Endodermal cell (in vitro differentiated cells): ENCODE results near the gene KBTBD4. TPM values are rescaled to one million over a fixed set of nuclear protein-coding genes. Genes with fewer than 3 reads are reported as not detected.

ENCODE experiments used
- DNase-seq: peaks from one replicate; pipeline ENCODE4 v3.0.0-alpha.2; 2017
- H3K27ac ChIP-seq: 2 replicates; pipeline ENCODE4 v1.5.1; 2013; ENCODE audit warnings: mild to moderate bottlenecking, low read depth, low read length, moderate library complexity
- H3K27me3 ChIP-seq: 2 replicates; pipeline ENCODE4 v1.6.1; 2013; ENCODE audit warnings: mild to moderate bottlenecking, low read length, moderate library complexity; ENCODE audit not compliant: insufficient read depth, control insufficient read depth, poor library complexity, severe bottlenecking
- H3K36me3 ChIP-seq: 2 replicates; pipeline ENCODE4 v1.7.0; 2013; ENCODE audit warnings: mild to moderate bottlenecking, low read length, moderate library complexity; ENCODE audit not compliant: control insufficient read depth, insufficient read depth
- H3K4me1 ChIP-seq: one replicate; pipeline ENCODE4 v1.7.0; 2013; ENCODE audit warnings: low read length; ENCODE audit not compliant: control insufficient read depth, insufficient read depth
- H3K4me3 ChIP-seq: 2 replicates; pipeline ENCODE4 v1.5.1; 2013; ENCODE audit warnings: mild to moderate bottlenecking, low read length, moderate library complexity
- H3K9ac ChIP-seq: 2 replicates; pipeline ENCODE4 v1.6.1; 2013; ENCODE audit warnings: mild to moderate bottlenecking, low read length, moderate library complexity; ENCODE audit not compliant: poor library complexity, severe bottlenecking; ENCODE audit errors: extremely low read depth
- H3K9me3 ChIP-seq: 2 replicates; pipeline ENCODE4 v1.6.1; 2013; ENCODE audit warnings: mild to moderate bottlenecking, low read length, moderate library complexity; ENCODE audit not compliant: control insufficient read depth
- H3K27ac Mint-ChIP-seq: 2 replicates; pipeline ENCODE4 v1.8.0; 2020; ENCODE audit warnings: mixed read lengths
- H3K27me3 Mint-ChIP-seq: 2 replicates; pipeline ENCODE4 v1.8.0; 2021; ENCODE audit warnings: mild to moderate bottlenecking, mixed read lengths; ENCODE audit not compliant: insufficient read depth
- H3K36me3 Mint-ChIP-seq: 2 replicates; pipeline ENCODE4 v1.8.0; 2020; ENCODE audit warnings: low read depth, mixed read lengths
- H3K4me1 Mint-ChIP-seq: 2 replicates; pipeline ENCODE4 v1.8.0; 2020; ENCODE audit warnings: mixed read lengths
- H3K4me3 Mint-ChIP-seq: 2 replicates; pipeline ENCODE4 v1.8.0; 2020; ENCODE audit warnings: mild to moderate bottlenecking, moderate library complexity, mixed read lengths
- H3K9me3 Mint-ChIP-seq: 2 replicates; pipeline ENCODE4 v1.8.0; 2020; ENCODE audit warnings: mild to moderate bottlenecking, mixed read lengths
- CTCF ChIP-seq: fragments of 200-600 bp; sonication (generic); conservative IDR thresholded peaks from 2 replicates; pipeline ENCODE4 v1.5.0; 2021; ENCODE audit warnings: antibody characterized with exemption, mild to moderate bottlenecking
- WGBS, 2 experiments: methylation state at CpG; one replicate each; pipeline versions ENCODE4 v1.1.5 to v1.1.7; 2013; ENCODE audit warnings: missing lambda C conversion rate in 2 of 2, mixed read lengths in 1 of 2; ENCODE audit not compliant: insufficient coverage in 1 of 2, insufficient read length in 1 of 2; 5-methylcytosine and 5-hydroxymethylcytosine counted together
- total RNA-seq, 2 donors: library from RNA; stranded (reverse); fragmentation: NEBNext Ultra II Directional in 1 of 2; extraction: Animal tissue kit (Norgen Biotek cat#: 25700) in 1 of 2; gene quantifications; 2 replicates in 1 of 2; 3 replicates in 1 of 2; pipeline ENCODE4 v1.2.1, GENCODE V29; 2021

KBTBD4 gene
- total RNA-seq, 2 donors from 2014 or later, result 13.7 to 14.8 TPM

DNA sequence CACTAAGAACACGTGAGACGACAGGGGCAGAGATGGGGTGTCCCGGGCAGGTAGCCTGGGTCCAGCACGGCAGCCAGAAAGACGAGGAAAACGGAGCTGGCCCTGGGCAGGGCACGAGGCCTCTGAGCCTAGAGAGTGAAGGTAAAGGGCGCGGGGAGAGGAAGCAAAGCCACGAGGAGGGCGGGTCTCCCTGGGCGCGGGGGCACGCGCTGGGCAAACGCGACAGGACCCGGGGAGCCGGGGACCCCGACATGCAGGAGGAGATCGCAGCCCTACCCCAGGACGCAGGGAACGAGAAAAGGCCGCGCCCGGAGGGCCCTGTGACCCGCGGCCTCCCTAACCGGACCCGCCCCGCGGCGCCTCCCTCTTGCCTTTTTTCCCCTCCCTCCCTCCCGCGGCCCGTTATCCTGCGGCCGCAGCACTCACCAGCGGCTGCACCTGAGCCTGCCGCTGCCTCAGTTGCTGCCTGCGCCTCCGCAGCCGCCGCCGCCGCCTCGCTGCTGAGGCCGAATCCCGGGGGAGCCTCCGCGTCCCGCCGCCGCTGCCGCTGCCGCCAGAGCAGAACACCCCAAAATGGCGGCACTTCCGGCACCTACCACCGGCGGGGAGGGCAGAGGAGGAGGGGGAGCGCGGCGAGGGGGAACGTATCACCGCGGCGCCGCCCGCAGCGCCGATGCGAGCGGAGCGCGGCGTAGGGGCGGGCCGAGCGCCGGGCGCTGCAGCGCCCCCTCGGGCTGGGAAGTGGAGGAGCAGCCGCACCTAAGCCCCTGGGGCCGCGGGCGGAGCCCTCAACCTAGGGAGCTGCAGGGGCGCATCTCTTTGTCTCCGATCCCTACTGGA is 26.0 kb downstream of the KBTBD4 start, which contains the start of gene CELF1:
TSS of gene CELF1 (minus strand) at position 567 of the 840 bp plus-strand sequence. CDS start 53,609 bp downstream, outside the sequence.
- no peaks in the 10 kb centered on the region for H3K9me3 ChIP-seq
- peak within 1 kb of the TSS; percentile 88 for H3K4me3 ChIP-seq
- H3K4me1 ChIP-seq, result no peaks in the 10 kb centered on the region
- H3K9me3 Mint-ChIP-seq, result no peaks in the 10 kb centered on the region
- H3K27me3 ChIP-seq, result no peaks in the 10 kb centered on the region
- peaks cover 33% of the 10 kb centered on the region for H3K36me3 ChIP-seq
- peak within 1 kb of the TSS; percentile 98 for H3K27ac Mint-ChIP-seq
- peak within 1 kb of the TSS; percentile 94 for H3K9ac ChIP-seq
- H3K4me1 Mint-ChIP-seq, result peaks cover 11% of the 10 kb centered on the region
- H3K4me3 Mint-ChIP-seq, result peak within 1 kb of the TSS; percentile 97
- DNase-seq, result peak; percentile 97
- 0% methylated on average over 28 to 89 of the region's 89 CpGs for WGBS, 2 experiments
- peak within 1 kb of the TSS; percentile 89 for H3K27ac ChIP-seq
- peaks cover 11% of the 10 kb centered on the region for H3K36me3 Mint-ChIP-seq
- TF ChIP-seq CTCF, result peak; percentile 97
- no peaks in the 10 kb centered on the region for H3K27me3 Mint-ChIP-seq

DNA sequence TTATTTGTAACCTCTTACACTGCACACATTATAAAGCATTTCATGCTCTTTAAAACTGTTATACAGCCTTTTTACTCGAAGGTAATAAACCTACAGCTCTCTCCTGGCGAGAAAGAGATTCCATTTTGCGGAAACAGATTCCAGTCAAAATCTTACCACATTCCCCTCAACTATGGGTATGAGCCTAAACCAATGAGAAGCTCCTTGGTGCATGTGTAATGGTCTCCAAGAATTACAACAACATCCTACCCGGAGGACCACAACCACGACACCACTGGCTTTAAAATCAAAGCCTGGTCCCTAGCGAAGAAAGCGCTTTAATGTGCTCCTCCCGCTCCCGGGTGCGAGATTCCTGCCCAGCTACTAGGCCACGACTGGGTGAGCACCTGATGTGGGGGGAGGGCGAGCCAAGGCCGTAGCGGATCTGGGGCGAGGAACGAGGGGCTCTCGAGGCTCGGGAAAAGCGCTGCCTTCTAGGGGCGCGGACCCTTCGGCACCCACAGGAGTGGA is 26.7 kb downstream of the KBTBD4 start:
- H3K4me3 ChIP-seq, result peak overlapping the region; percentile 88
- no peak for TF ChIP-seq CTCF
- Mint-ChIP-seq H3K27ac (peak overlapping the region; percentile 98), H3K27me3 (no peaks in the 10 kb centered on the region), H3K36me3 (peaks cover 11% of the 10 kb centered on the region), H3K4me3 (peak overlapping the region; percentile 97), H3K4me1 (peaks cover 11% of the 10 kb centered on the region), H3K9me3 (no peaks in the 10 kb centered on the region)
- H3K9me3 ChIP-seq, result no peaks in the 10 kb centered on the region
- peak overlapping the region; percentile 65 for H3K27ac ChIP-seq
- peak overlapping the region; percentile 94 for H3K9ac ChIP-seq
- no peaks in the 10 kb centered on the region for H3K4me1 ChIP-seq
- peak; percentile 80 for DNase-seq
- WGBS, 2 experiments, result 0 to 1% methylated on average over 7 to 22 of the region's 22 CpGs
- no peaks in the 10 kb centered on the region for H3K27me3 ChIP-seq
- peaks cover 35% of the 10 kb centered on the region for H3K36me3 ChIP-seq

DNA sequence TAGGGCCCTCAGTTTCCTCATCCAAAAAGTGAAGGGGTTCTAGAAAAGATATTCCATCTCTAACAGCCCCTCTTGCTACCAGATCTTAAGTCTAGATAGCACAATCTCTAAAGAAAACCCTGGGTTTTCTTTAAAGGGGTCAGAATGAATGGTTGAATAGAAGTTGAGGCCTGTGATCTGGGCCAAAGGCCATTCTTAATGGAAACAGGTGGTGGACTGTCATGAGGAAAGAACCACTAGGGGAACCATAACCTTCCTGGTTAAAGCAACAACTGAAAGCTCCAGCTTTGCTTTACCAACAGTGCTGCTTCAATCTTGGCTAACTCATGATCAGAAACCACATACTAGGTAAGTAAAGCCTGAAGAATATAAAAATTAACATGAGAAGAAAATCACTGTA is 27.7 kb downstream of the KBTBD4 start:
- peaks cover 11% of the 10 kb centered on the region for H3K4me1 Mint-ChIP-seq
- H3K4me1 ChIP-seq, result no peaks in the 10 kb centered on the region
- H3K27ac ChIP-seq, result no peak overlapping the region
- no peaks in the 10 kb centered on the region for H3K9me3 Mint-ChIP-seq
- H3K9me3 ChIP-seq, result no peaks in the 10 kb centered on the region
- peaks cover 44% of the 10 kb centered on the region for H3K36me3 ChIP-seq
- no peaks in the 10 kb centered on the region for H3K27me3 Mint-ChIP-seq
- H3K9ac ChIP-seq, result peak overlapping the region; percentile 94
- DNase-seq, result no peak
- H3K4me3 ChIP-seq, result peak overlapping the region; percentile 88
- peak overlapping the region; percentile 97 for H3K4me3 Mint-ChIP-seq
- H3K27ac Mint-ChIP-seq, result peak overlapping the region; percentile 98
- peak; percentile 76 for TF ChIP-seq CTCF
- peaks cover 17% of the 10 kb centered on the region for H3K36me3 Mint-ChIP-seq
- no peaks in the 10 kb centered on the region for H3K27me3 ChIP-seq
